ENCODE measurements around the gene PPP1R16B. TPM values are rescaled to one million over a fixed set of nuclear protein-coding genes. Genes with fewer than 3 reads are reported as not detected.
"Not testable (repeated sequence)": the region's sequence is repeated elsewhere in the genome, so short reads cannot be mapped to it uniquely, and the experiment has no call there.

Gene PPP1R16B
- total RNA-seq, 4 donors from 2014 or later: 0.72 to 3.0 (median 1.4) TPM

GRCh38 chr20:38812709-38813573 is 7.4 kb downstream of the PPP1R16B start:
- TF ChIP-seq, protein P1, sequence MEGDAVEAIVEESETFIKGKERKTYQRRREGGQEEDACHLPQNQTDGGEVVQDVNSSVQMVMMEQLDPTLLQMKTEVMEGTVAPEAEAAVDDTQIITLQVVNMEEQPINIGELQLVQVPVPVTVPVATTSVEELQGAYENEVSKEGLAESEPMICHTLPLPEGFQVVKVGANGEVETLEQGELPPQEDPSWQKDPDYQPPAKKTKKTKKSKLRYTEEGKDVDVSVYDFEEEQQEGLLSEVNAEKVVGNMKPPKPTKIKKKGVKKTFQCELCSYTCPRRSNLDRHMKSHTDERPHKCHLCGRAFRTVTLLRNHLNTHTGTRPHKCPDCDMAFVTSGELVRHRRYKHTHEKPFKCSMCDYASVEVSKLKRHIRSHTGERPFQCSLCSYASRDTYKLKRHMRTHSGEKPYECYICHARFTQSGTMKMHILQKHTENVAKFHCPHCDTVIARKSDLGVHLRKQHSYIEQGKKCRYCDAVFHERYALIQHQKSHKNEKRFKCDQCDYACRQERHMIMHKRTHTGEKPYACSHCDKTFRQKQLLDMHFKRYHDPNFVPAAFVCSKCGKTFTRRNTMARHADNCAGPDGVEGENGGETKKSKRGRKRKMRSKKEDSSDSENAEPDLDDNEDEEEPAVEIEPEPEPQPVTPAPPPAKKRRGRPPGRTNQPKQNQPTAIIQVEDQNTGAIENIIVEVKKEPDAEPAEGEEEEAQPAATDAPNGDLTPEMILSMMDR (IDR thresholded peaks at IDR 0.05): no peak
- TF ChIP-seq POLR2A (IDR thresholded peaks at IDR 0.05): no peak
- no peak overlapping the region for H3K4me3 ChIP-seq (ENCODE audit: low read depth, poor library complexity, severe bottlenecking)
- DNase-seq (ENCODE audit: low spot score in 2 of 2): no peak
- WGBS, 2 donors: 79 to 80% methylated on average over 4 of the region's 4 CpGs
- intact Hi-C loops (cut with DNase I; ENCODE audit: low total_unique reads): no loop called here

- intact Hi-C loops (cut with DNase I; ENCODE audit: low total_unique reads); H3K4me3 ChIP-seq (ENCODE audit: low read depth, poor library complexity, severe bottlenecking): not testable (repeated sequence)
- peak in 1 of 2 donors; percentile 37 for DNase-seq (ENCODE audit: low spot score in 2 of 2)
- WGBS, 2 donors: 90 to 93% methylated on average over 6 of the region's 6 CpGs
Observed at GRCh38 chr20:38813574-38813962, 8.1 kb downstream of the PPP1R16B start.

- TF ChIP-seq POLR2A (IDR thresholded peaks at IDR 0.05): no peak
- TF ChIP-seq, protein P1 (IDR thresholded peaks at IDR 0.05): no peak
- no peak for DNase-seq (ENCODE audit: low spot score in 2 of 2)
- intact Hi-C loops (cut with DNase I; ENCODE audit: low total_unique reads): no loop called here
- no peak overlapping the region for H3K4me3 ChIP-seq (ENCODE audit: low read depth, poor library complexity, severe bottlenecking)
Observed at GRCh38 chr20:38815446-38815845, 9.9 kb downstream of the PPP1R16B start.

- H3K4me3 ChIP-seq (ENCODE audit: low read depth, poor library complexity, severe bottlenecking): no peak overlapping the region
- TF ChIP-seq, protein P1 (IDR thresholded peaks at IDR 0.05): no peak
- no peak for TF ChIP-seq POLR2A (IDR thresholded peaks at IDR 0.05)
- DNase-seq (ENCODE audit: low spot score in 2 of 2): peak in 1 of 2 donors; percentile 67
- 75 to 77% methylated on average over 9 of the region's 9 CpGs for WGBS, 2 donors
- intact Hi-C loops (cut with DNase I; ENCODE audit: low total_unique reads): no loop called here
Observed at GRCh38 chr20:38818113-38819065, 12.9 kb downstream of the PPP1R16B start.

- WGBS, 2 donors: 82% methylated on average over 1 of the region's 1 CpG
- intact Hi-C loops (cut with DNase I; ENCODE audit: low total_unique reads): no loop called here
- no peak for TF ChIP-seq POLR2A (IDR thresholded peaks at IDR 0.05)
- TF ChIP-seq, protein P1 (IDR thresholded peaks at IDR 0.05): no peak
- DNase-seq (ENCODE audit: low spot score in 2 of 2): no peak
- no peak overlapping the region for H3K4me3 ChIP-seq (ENCODE audit: low read depth, poor library complexity, severe bottlenecking)
Observed at GRCh38 chr20:38825571-38825900, 20.0 kb downstream of the PPP1R16B start.
